T-helper 2 cell treated with Interferon-gamma antibody and Interleukin-4, amounts not matched to agents 5 μg/mL and 100 μg/mL, for 36 hours (primary cell): ENCODE measurements around the gene PTMS.
A peak's percentile ranks its signal among the peaks of the same experiment; 100 is the strongest.
"Not testable (repeated sequence)": the region's sequence is repeated elsewhere in the genome, so short reads cannot be mapped to it uniquely, and the experiment has no call there.

ENCODE experiments used
- DNase-seq: peaks from one replicate; pipeline ENCODE4 v3.0.0; 2021; ENCODE audit warnings: low spot score
- H3K27ac Mint-ChIP-seq: one replicate; pipeline ENCODE4 v1.8.0; 2021; ENCODE audit warnings: mild to moderate bottlenecking, mixed read lengths
- H3K27me3 Mint-ChIP-seq: one replicate; pipeline ENCODE4 v1.8.0; 2021; ENCODE audit warnings: low read depth, mixed read lengths
- H3K36me3 Mint-ChIP-seq: one replicate; pipeline ENCODE4 v1.8.0; 2021; ENCODE audit warnings: low read depth, mixed read lengths
- H3K4me1 Mint-ChIP-seq: one replicate; pipeline ENCODE4 v1.8.0; 2021; ENCODE audit warnings: low read depth, mixed read lengths
- H3K4me3 Mint-ChIP-seq: one replicate; pipeline ENCODE4 v1.8.0; 2022; ENCODE audit warnings: mild to moderate bottlenecking, moderate library complexity, mixed read lengths
- H3K9me3 Mint-ChIP-seq: one replicate; pipeline ENCODE4 v1.8.0; 2021; ENCODE audit warnings: mixed read lengths

The PTMS gene

GRCh38 chr12:6765634-6766581 is at the start of gene PTMS:
Gene PTMS (plus strand): TSS chr12:6766363. CDS start chr12:6766706, 343 bp downstream.
- DNase-seq: peak; percentile 64
- Mint-ChIP-seq H3K9me3 (no peaks in the 10 kb centered on the region), H3K4me3 (peak within 1 kb of the TSS; percentile 88), H3K36me3 (peaks cover 1% of the 10 kb centered on the region), H3K27me3 (peaks cover 9% of the 10 kb centered on the region), H3K27ac (peak within 1 kb of the TSS; percentile 83), H3K4me1 (peaks cover 45% of the 10 kb centered on the region)

- Mint-ChIP-seq H3K36me3 (no peaks in the 10 kb centered on the region), H3K4me1 (no peaks in the 10 kb centered on the region), H3K4me3 (no peak overlapping the region), H3K9me3 (no peaks in the 10 kb centered on the region), H3K27ac (no peak overlapping the region), H3K27me3 (no peaks in the 10 kb centered on the region)
- DNase-seq: no peak
Measured at GRCh38 chr12:6716874-6717437, 49.2 kb upstream of the PTMS start.

DNA sequence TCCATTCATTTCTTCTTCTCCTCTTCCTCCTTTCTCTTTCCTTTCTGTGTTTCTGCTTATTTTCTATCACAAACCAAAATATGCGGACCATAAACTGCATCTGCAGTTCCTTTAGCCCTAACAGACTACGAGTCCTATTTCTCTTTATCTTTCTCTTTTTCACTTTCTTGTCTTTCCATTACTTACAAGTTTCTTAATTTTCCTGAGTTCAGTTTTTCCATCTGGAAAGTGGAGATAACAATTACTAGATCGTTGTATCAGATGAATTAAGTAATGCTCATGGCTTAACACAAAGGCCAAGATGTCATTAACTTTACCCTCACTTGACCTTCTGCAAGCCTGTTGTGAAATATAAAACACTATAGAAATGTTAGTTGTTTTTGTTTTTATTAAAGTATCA is 43.3 kb upstream of the PTMS start:
- Mint-ChIP-seq H3K27me3 (no peaks in the 10 kb centered on the region), H3K9me3 (no peaks in the 10 kb centered on the region), H3K4me3 (no peak overlapping the region), H3K27ac (no peak overlapping the region), H3K36me3 (peaks cover 2% of the 10 kb centered on the region), H3K4me1 (peaks cover 16% of the 10 kb centered on the region)
- no peak for DNase-seq

- H3K4me1 Mint-ChIP-seq: peaks cover 16% of the 10 kb centered on the region
- peak within 1 kb of the TSS; percentile 94 for H3K4me3 Mint-ChIP-seq
- H3K9me3 Mint-ChIP-seq: no peaks in the 10 kb centered on the region
- DNase-seq: peak; percentile 99
- H3K27ac Mint-ChIP-seq: peak within 1 kb of the TSS; percentile 97
- peaks cover 2% of the 10 kb centered on the region for H3K36me3 Mint-ChIP-seq
- H3K27me3 Mint-ChIP-seq: no peaks in the 10 kb centered on the region
Measured at GRCh38 chr12:6723607-6724408, 42.4 kb upstream of the PTMS start, which contains the start of gene COPS7A. Gene COPS7A (plus strand): TSS chr12:6724046. CDS start chr12:6724657, 611 bp downstream.

DNA sequence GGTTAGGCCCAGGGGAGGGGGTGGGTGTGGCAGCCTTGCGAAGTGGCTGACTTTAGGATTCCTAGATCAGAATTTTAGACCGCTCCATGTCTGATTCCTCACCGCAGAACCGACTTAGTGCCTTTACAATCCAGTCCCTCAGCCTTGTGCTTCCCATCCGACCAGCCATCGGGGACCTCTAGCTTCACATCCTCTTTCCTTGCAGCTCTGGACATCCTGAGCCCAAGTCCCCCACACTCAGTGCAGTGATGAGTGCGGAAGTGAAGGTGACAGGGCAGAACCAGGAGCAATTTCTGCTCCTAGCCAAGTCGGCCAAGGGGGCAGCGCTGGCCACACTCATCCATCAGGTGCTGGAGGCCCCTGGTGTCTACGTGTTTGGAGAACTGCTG is 41.8 kb upstream of the PTMS start:
- Mint-ChIP-seq H3K4me3 (peak overlapping the region; percentile 94), H3K9me3 (no peaks in the 10 kb centered on the region), H3K4me1 (peaks cover 16% of the 10 kb centered on the region), H3K27me3 (no peaks in the 10 kb centered on the region), H3K27ac (peak overlapping the region; percentile 97), H3K36me3 (peaks cover 7% of the 10 kb centered on the region)
- DNase-seq: peak; percentile 29

DNA sequence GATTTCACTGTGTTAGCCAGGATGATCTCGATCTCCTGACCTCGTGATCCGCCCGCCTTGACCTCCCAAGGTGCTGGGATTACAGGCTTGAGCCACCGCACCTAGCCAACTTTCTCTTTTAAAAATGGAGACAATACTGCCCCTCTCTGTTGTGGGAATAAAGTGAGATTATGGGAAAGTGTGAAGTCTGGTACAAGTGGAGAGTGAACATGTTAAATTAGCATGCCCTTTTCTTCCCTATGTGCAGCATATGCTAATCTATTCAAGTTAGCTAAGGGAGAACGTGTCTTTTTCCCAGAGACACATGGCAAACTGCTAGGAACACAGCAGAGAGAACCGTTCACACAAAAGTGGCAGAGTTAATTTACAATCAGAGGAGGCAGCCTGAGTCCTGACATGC is 40.8 kb upstream of the PTMS start:
- H3K27ac Mint-ChIP-seq: peak overlapping the region; percentile 51
- H3K4me3 Mint-ChIP-seq: peak overlapping the region; percentile 94
- H3K4me1 Mint-ChIP-seq: peaks cover 16% of the 10 kb centered on the region
- no peak for DNase-seq
- no peaks in the 10 kb centered on the region for H3K27me3 Mint-ChIP-seq
- H3K36me3 Mint-ChIP-seq: peaks cover 15% of the 10 kb centered on the region
- H3K9me3 Mint-ChIP-seq: no peaks in the 10 kb centered on the region

GRCh38 chr12:6729186-6729585 is 37.0 kb upstream of the PTMS start:
- no peak for DNase-seq
- Mint-ChIP-seq H3K4me3 (no peak overlapping the region), H3K27me3 (no peaks in the 10 kb centered on the region), H3K9me3 (no peaks in the 10 kb centered on the region), H3K36me3 (peaks cover 20% of the 10 kb centered on the region), H3K27ac (no peak overlapping the region), H3K4me1 (peaks cover 10% of the 10 kb centered on the region)

- Mint-ChIP-seq H3K4me3 (no peak overlapping the region), H3K36me3 (peaks cover 20% of the 10 kb centered on the region), H3K27me3 (no peaks in the 10 kb centered on the region), H3K27ac (no peak overlapping the region), H3K4me1 (peaks cover 6% of the 10 kb centered on the region), H3K9me3 (no peaks in the 10 kb centered on the region)
- no peak for DNase-seq
Measured at GRCh38 chr12:6730169-6730568, 36.0 kb upstream of the PTMS start.

- H3K27ac Mint-ChIP-seq: no peak overlapping the region
- H3K4me3 Mint-ChIP-seq: no peak overlapping the region
- H3K9me3 Mint-ChIP-seq: no peaks in the 10 kb centered on the region
- H3K4me1 Mint-ChIP-seq: peaks cover 6% of the 10 kb centered on the region
- H3K27me3 Mint-ChIP-seq: no peaks in the 10 kb centered on the region
- no peak for DNase-seq
- peaks cover 11% of the 10 kb centered on the region for H3K36me3 Mint-ChIP-seq
Measured at GRCh38 chr12:6734506-6735387, 31.4 kb upstream of the PTMS start.

GRCh38 chr12:6735448-6736191 is 30.5 kb upstream of the PTMS start:
- H3K4me1 Mint-ChIP-seq: peaks cover 6% of the 10 kb centered on the region
- no peak overlapping the region for H3K4me3 Mint-ChIP-seq
- H3K27me3 Mint-ChIP-seq: no peaks in the 10 kb centered on the region
- H3K9me3 Mint-ChIP-seq: no peaks in the 10 kb centered on the region
- peak; percentile 36 for DNase-seq
- peaks cover 6% of the 10 kb centered on the region for H3K36me3 Mint-ChIP-seq
- H3K27ac Mint-ChIP-seq: peak overlapping the region; percentile 13

GRCh38 chr12:6736754-6737153 is 29.4 kb upstream of the PTMS start:
- Mint-ChIP-seq H3K4me1 (peaks cover 6% of the 10 kb centered on the region), H3K4me3 (no peak overlapping the region), H3K27ac (no peak overlapping the region), H3K27me3 (no peaks in the 10 kb centered on the region), H3K36me3 (no peaks in the 10 kb centered on the region), H3K9me3 (no peaks in the 10 kb centered on the region)
- DNase-seq: no peak

DNA sequence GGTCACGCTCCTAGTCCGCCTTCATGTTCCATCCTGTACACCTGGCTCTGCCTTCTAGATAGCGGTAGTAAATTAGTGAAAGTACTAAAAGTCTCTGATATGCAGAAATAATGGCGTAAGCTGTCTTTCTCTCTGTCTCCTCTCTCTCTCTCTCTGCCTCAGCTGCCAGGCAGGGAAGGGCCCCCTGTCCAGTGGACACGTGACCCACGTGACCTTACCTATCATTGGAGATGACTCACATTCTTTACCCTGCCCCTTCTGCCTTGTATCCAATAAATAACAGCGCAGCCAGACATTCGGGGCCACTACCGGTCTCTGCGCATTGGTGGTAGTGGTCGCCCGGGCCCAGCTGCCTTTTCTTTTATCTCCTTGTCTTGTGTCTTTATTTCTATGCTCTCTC is 24.1 kb upstream of the PTMS start:
- DNase-seq, H3K27ac Mint-ChIP-seq: not testable (repeated sequence)

More for the DNA sequence above, 24.1 kb upstream of the PTMS start:
- Mint-ChIP-seq H3K36me3 (peaks cover 15% of the 10 kb centered on the region), H3K4me1 (peaks cover 16% of the 10 kb centered on the region)
- H3K4me3 Mint-ChIP-seq, H3K27me3 Mint-ChIP-seq, H3K9me3 Mint-ChIP-seq: not testable (repeated sequence)
